SK-N-SH (cell line): Measurements from ENCODE around the gene NLRP1.

ENCODE experiments used
- CTCF ChIP-seq: fragments of 200-600 bp; sonication (generic); IDR thresholded peaks from 2 replicates; pipeline ENCODE4 v1.6.1; 2017; ENCODE audit warnings: antibody characterized with exemption, mild to moderate bottlenecking, moderate library complexity
- EP300 ChIP-seq, 2 experiments: IDR thresholded peaks; 2 replicates each; pipeline versions ENCODE4 v1.4.0 to v1.6.1; 2012; ENCODE audit warnings: borderline replicate concordance in 1 of 2, low read depth in 1 of 2, low read length in 1 of 2
- EZH2phosphoT487 ChIP-seq: fragments of 200-600 bp; sonication (generic); IDR thresholded peaks from 2 replicates; pipeline ENCODE4 v1.6.1; 2017; ENCODE audit warnings: low read depth, mixed run types, mild to moderate bottlenecking, antibody characterized with exemption, moderate library complexity, borderline replicate concordance
- MEF2A ChIP-seq: IDR thresholded peaks from 2 replicates; pipeline ENCODE4 v1.4.0; 2012; ENCODE audit warnings: low read depth, borderline replicate concordance
- NFIC ChIP-seq: IDR thresholded peaks from 2 replicates; pipeline ENCODE4 v1.4.0; 2012; ENCODE audit warnings: borderline replicate concordance
- POLR2AphosphoS5 ChIP-seq: IDR thresholded peaks from 2 replicates; pipeline ENCODE4 v1.6.1; 2012; ENCODE audit warnings: low read depth, low read length
- REST ChIP-seq: IDR thresholded peaks from 2 replicates; pipeline ENCODE4 v1.6.1; 2012; ENCODE audit warnings: mild to moderate bottlenecking, low read depth, low read length, moderate library complexity
- TAF1 ChIP-seq: IDR thresholded peaks from 2 replicates; pipeline ENCODE4 v1.6.1; 2012; ENCODE audit warnings: low read depth, mild to moderate bottlenecking, low read length, moderate library complexity, borderline replicate concordance
- USF1 ChIP-seq: IDR thresholded peaks from 2 replicates; pipeline ENCODE4 v1.4.0; 2012; ENCODE audit warnings: low read depth, borderline replicate concordance
- ZBTB33 ChIP-seq: IDR thresholded peaks from 2 replicates; pipeline ENCODE4 v1.4.0; 2012; ENCODE audit warnings: low read depth, borderline replicate concordance
- TF ChIP-seq, protein P1 (sequence below): fragments of 150-350 bp; IDR thresholded peaks from 2 replicates; pipeline ENCODE4 v1.6.1; 2016; ENCODE audit warnings: mild to moderate bottlenecking, low read depth, low read length

DNA sequence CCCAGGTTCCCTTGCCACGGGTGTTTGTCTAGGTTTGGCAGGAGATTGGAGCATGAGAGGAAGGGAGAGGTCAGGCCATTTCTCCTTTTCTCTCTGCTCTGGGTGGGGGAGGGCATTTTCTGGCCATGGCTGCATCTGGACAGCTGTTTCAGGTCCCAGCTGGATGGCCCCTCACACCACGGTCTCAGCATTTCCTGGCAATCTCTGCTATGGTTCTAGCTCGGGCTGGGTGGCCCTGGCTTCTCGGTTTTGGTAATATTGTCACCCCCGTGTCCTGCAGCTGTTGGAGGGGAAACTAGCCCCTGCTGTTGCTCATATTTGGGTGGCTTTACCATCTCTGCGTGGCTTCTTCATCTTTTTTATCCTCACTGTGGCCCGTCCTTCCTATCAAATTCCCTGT is 11.5 kb upstream of the NLRP1 start:
- TF ChIP-seq CTCF (no peak), USF1 (no peak), EP300 (IDR thresholded peaks at IDR 0.05; ENCODE audit: borderline replicate concordance in 1 of 2, low read depth in 1 of 2, low read length in 1 of 2) (no peak), POLR2AphosphoS5 (no peak), REST (no peak), TAF1 (no peak), MEF2A (no peak), ZBTB33 (no peak), NFIC (no peak), EZH2phosphoT487 (no peak)
- TF ChIP-seq, protein P1, sequence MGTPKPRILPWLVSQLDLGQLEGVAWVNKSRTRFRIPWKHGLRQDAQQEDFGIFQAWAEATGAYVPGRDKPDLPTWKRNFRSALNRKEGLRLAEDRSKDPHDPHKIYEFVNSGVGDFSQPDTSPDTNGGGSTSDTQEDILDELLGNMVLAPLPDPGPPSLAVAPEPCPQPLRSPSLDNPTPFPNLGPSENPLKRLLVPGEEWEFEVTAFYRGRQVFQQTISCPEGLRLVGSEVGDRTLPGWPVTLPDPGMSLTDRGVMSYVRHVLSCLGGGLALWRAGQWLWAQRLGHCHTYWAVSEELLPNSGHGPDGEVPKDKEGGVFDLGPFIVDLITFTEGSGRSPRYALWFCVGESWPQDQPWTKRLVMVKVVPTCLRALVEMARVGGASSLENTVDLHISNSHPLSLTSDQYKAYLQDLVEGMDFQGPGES = no peak
